Ramos (cell line): ENCODE measurements around the gene FBXO33.

Source experiments
- in situ Hi-C: fragments of 300-500 bp; cut with MboI; formaldehyde crosslinking; loops from one replicate; pipeline ENCODE4 v1.14.3; 2022; ENCODE audit warnings: low sequenced_read_pairs; ENCODE audit not compliant: unreplicated experiment

FBXO33 gene

DNA sequence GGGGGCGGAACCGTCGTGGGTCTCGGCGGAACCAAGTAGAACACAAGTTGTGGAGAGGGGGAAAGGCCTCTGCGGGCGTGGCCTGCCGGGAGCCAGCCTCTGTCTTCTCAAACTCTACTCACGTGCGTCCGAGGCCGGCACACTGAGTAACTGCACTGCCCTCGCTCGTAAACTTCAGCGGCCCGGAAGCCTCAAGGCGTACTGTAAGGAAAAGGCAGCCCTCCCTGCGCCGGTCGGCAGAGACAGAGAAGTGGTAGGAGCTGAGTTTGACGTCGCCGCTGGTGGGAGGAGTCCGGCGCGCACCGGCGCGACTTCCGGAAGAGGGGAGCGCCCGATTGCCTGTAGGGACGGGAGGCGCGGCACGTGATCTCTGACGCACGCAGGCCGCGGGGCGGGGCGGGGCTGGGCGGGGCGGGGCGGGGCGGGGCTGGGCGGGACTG is at the start of gene FBXO33:
TSS of gene FBXO33 (minus strand) at position 255 of the 440 bp plus-strand sequence. CDS start 271 bp downstream, outside the sequence.
- in situ Hi-C loops: loop anchor here (25.0 kb wide), 1 partner anchor 320 kb away; the partner anchor contains the start of genes GEMIN2 and SEC23A

GRCh38 chr14:39474416-39474911 is 42.2 kb upstream of the FBXO33 start:
- in situ Hi-C loops: no loop called here

- in situ Hi-C loops: no loop called here
Observed at GRCh38 chr14:39472078-39472477, 39.8 kb upstream of the FBXO33 start.

- in situ Hi-C loops: no loop called here
Observed at GRCh38 chr14:39469094-39469710, 37.0 kb upstream of the FBXO33 start.

DNA sequence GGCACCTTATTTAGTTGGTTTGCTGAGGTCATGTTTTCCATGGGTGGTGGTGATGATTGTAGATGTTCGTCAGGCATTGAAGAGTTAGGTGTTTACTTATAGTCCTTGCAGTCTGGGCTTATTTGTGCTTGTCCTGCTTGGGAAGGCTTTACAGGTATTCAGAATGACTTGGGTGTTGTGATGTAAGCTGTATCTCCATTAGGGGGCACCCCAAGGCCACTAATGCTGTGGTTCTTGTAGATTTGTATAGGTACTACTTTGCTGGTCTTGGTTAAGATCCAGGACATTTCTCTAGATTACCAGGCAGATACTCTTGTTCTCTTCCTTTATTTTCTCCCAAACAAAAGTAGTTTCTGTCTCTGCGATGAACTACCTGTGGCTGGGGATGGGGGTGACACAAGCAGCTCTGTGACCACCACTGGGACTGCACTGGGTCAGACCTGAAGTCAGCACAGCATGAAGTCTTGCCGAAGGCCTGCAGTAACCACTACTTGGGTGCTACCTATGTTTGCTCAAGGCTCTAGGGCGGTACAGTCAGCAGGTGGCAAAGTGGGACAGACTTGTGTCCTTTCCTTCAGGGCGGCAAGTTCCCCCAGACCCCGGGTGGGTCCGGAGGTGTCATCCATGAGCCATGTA is 35.8 kb upstream of the FBXO33 start:
- in situ Hi-C loops: no loop called here

DNA sequence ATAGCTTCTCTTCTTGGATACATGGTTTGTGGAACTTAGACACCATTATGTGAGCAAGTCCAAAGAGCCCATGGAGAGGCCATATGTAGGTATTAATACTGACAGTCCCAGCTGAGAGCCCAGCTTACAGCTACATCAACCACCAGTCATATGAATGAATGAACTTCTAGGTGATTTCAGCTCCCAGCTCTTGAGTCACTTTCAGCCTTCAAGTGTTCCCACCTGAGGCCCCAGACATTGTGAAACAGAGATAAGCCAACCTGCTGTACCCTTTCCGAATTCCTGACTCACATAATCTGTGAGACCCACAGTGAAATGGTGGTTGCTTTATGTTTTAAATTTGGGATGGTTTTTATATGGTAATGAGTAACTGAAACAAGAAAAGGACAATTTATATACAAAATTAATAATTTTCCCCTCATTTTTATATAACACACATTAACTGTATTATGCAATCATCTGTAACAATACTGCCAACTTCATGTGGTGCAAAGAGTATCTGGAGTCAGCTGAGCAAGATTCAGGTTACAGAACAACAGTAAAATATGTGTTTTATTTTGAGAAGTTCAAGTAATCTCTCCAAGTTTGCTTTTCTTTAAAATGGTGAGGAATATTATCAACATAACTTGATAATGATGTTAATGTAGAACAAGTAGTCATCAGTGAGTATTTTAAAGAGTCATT is 27.7 kb upstream of the FBXO33 start:
- in situ Hi-C loops: no loop called here

- in situ Hi-C loops: no loop called here
Observed at GRCh38 chr14:39456702-39457250, 24.5 kb upstream of the FBXO33 start.

- in situ Hi-C loops: no loop called here
Observed at GRCh38 chr14:39454906-39455539, 22.8 kb upstream of the FBXO33 start.

DNA sequence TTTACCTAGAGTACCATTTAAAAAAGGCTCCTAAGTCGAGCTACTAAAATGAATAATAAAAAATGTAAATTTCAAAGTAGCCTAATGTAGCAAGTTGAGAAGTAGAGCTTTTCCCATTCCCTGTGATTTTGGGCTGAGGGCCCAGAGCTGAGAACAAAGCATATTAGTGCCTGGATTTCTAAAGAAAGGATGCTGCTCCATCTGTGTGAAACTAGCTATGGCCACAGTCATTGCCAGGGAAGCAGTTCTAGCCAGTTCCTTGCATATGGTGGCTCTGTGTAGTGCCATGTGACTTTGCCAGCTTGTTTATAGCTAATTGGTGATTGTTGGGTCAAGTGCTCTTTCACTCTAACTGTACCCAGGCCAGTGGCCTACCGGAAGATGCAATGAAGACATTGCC is 20.4 kb upstream of the FBXO33 start:
- in situ Hi-C loops: no loop called here

DNA sequence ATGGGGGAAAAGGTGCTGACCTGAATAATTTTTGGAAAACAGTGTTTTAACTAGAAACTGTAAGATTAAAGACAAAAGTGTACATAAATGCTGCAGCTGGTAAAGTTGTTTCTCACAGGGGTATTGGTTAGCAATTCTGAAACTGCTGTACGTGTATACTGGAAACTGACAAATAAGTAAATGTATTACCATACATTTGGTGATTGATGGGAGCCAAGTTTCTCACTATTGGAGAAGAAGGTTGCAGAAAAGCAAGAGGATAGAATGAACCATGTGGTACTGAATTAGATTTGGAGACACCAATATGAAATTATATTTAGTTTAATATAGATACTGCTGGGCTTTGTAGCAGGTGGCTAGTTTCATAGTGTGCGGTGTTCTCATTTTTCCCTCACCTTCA is 19.6 kb upstream of the FBXO33 start:
- in situ Hi-C loops: no loop called here

DNA sequence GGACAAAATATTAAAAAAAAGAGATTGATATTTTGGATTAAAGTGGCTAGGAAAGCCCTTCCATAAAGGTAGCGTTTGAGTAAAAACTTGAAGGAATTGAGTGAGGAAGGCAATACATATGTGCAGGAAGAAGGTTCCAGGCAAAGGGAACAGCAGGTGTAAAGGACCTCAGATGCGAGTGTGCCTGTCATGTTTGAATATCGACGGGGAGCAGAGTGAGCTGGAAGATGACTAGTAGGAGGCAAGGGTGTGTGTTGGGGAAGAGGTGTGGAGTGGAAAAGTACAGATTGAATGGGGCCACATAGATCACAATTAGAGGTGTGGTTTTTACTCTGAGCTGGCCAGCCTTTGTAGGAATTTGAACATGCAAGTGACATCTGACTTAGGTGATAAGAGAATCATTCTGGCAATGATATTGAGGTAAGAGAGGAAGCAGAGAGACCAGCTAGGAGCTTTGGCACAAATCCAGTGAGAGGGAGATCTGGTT is 15.0 kb upstream of the FBXO33 start:
- in situ Hi-C loops: loop anchor here (25.0 kb wide), 1 partner anchor 335 kb away; the partner anchor contains the start of genes GEMIN2 and SEC23A

- in situ Hi-C loops: loop anchor here (25.0 kb wide), 1 partner anchor 334 kb away; the partner anchor contains the start of genes GEMIN2 and SEC23A
Observed at GRCh38 chr14:39446131-39446744, 14.0 kb upstream of the FBXO33 start.

GRCh38 chr14:39442293-39442692 is 10.1 kb upstream of the FBXO33 start:
- in situ Hi-C loops: loop anchor here (25.0 kb wide), 1 partner anchor 330 kb away; the partner anchor contains the start of genes GEMIN2 and SEC23A

DNA sequence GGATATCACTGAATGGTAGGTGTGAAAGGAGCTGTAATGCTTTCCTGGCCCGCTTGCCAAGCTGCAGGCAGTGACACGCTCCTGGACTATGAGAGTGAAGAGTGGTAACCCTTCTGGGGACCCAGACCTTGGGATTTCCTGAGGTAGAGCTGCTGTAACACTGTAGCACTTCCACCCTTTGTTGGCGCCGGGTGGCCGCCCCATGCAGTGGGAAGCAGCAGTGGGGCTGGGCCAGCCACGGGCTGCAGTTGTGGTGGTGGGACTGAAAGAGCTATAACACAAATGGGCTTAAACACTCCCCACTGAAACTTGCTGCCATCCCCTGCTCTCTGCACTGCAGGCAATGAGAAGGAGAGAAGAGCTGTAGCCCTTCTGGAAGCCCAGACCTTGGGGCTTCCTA is 9.6 kb upstream of the FBXO33 start:
- in situ Hi-C loops: loop anchor here (25.0 kb wide), 1 partner anchor 330 kb away; the partner anchor contains the start of genes GEMIN2 and SEC23A

DNA sequence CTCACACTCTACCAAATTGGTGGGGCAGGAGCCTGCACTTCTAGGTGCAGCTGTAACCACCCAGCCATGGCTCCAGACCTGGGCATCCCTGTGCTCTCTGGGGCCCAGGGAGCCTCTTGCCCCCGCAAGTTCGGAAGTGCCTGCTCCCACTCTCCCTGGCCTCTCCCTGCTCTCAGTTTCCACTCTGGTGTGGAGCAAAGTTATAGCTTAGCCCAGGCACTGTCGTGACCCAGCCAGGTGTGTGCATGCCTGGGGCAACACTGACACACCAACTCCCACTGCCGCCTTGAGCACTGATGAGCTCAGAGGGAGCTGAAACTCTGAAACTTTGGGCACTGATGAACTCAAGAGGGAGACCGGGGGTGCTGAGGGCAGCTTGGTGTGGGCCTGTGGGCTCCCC is 8.7 kb upstream of the FBXO33 start:
- in situ Hi-C loops: loop anchor here (25.0 kb wide), 1 partner anchor 329 kb away; the partner anchor contains the start of genes GEMIN2 and SEC23A

DNA sequence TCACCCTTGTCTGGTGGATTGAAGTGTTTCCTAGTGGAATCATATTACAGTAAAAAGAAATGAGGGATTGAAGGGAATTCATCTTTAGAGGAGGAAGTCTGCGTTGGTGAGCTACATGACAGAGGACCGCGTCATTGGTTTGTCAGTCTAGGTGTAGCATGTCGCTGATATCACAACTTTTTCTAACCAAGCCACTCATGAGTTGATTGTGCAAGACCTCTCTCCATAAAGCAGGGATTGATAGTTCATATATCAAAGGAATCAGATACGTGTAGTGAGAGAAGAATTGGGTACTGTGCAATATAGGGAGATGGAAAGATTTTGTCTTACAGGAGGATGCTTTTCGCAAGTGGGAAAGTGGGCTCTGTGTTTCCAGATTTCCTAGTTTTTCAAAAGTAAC is 3.0 kb upstream of the FBXO33 start:
- in situ Hi-C loops: loop anchor here (25.0 kb wide), 1 partner anchor 323 kb away; the partner anchor contains the start of genes GEMIN2 and SEC23A

DNA sequence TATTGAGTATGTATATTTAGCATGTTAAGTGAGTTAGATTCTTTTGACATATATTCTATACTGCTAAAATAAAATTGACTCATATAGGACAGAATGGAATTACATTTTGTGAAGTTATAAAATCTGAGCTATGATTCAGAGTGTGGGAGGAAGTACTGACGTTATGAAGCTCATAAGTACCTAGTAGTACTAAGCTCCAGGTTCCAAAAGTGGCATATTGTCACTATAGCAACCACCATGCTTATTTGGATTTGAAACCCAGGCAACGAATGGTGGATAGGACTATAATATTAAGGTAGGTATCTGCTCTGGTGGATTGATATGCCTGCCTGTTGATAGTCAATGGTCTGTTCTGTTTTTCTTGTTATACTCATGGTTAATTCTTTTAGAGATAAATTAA is 2.2 kb upstream of the FBXO33 start:
- in situ Hi-C loops: loop anchor here (25.0 kb wide), 1 partner anchor 322 kb away; the partner anchor contains the start of genes GEMIN2 and SEC23A

- in situ Hi-C loops: loop anchor here (25.0 kb wide), 1 partner anchor 321 kb away; the partner anchor contains the start of genes GEMIN2 and SEC23A
Observed at GRCh38 chr14:39433452-39433813, 1.2 kb upstream of the FBXO33 start.
